ENCODE data around the gene ARMC5. TPM values are rescaled to one million over a fixed set of nuclear protein-coding genes. Genes with fewer than 3 reads are reported as not detected.

ARMC5 gene
- total and polyA plus RNA-seq, 9 of the 15 experiments (the other 6 are each of a cell fraction or from before 2014, with no cell fraction given) = 0.11 to 13.5 (median 2.1) TPM

- no peak for TF ChIP-seq TAF9B (IDR thresholded peaks at IDR 0.05; ENCODE audit: partially characterized antibody)
- peak; percentile 72 for TF ChIP-seq MEIS2 (IDR thresholded peaks at IDR 0.05; ENCODE audit: partially characterized antibody)
- no peak for TF ChIP-seq ZNF639 (CRISPR knock-in tag; conservative IDR thresholded peaks at IDR 0.05 in 1 of 2, IDR thresholded peaks at IDR 0.05 in 1 of 2)
- TF ChIP-seq ETS2 (tag; IDR thresholded peaks at IDR 0.05; ENCODE audit: borderline replicate concordance, poor library complexity, severe bottlenecking) = no peak
- no peak for TF ChIP-seq SMAD3 (CRISPR knock-in tag; conservative IDR thresholded peaks at IDR 0.05)
- TF ChIP-seq SIN3A (IDR thresholded peaks at IDR 0.05; ENCODE audit: borderline replicate concordance in 2 of 2, control insufficient read depth in 1 of 2, low read depth in 2 of 2, low read length in 2 of 2) = no peak
- no peak for TF ChIP-seq NR2C1 (IDR thresholded peaks at IDR 0.05)
- no peak for TF ChIP-seq NR2C1 (tag; IDR thresholded peaks at IDR 0.05)
- no peak for TF ChIP-seq ZNF121 (CRISPR knock-in tag; conservative IDR thresholded peaks at IDR 0.05)
- TF ChIP-seq KAT2B (IDR thresholded peaks at IDR 0.05; ENCODE audit: low read depth, low read length) = no peak
- no peak for TF ChIP-seq FOXO4 (CRISPR knock-in tag; IDR thresholded peaks at IDR 0.05)
- TF ChIP-seq SRSF3 (IDR thresholded peaks at IDR 0.05; ENCODE audit: insufficient read depth, low read length) = no peak
- peak; percentile 54; the same call in 1 of the 2 replicates for TF ChIP-seq ZNF511 (CRISPR knock-in tag; IDR thresholded peaks at IDR 0.05)
- peak; percentile 37; the same call in 1 of the 2 replicates for TF ChIP-seq MYC (IDR thresholded peaks at IDR 0.05; ENCODE audit: low read depth, low read length)
- no peak for TF ChIP-seq MYC (CRISPR knock-in tag; IDR thresholded peaks at IDR 0.05; ENCODE audit: borderline replicate concordance, low read depth)
- no peak for TF ChIP-seq ZMIZ1 (IDR thresholded peaks at IDR 0.05; ENCODE audit: low read depth in 2 of 2, low read length in 2 of 2)
- peak; percentile 60 for TF ChIP-seq MAX (CRISPR knock-in tag; IDR thresholded peaks at IDR 0.05)
These were observed 31.6 kb upstream of the ARMC5 start (continued) for GRCh38 chr16:31427441-31428278.
